NCI-H460 (cell line): Measurements from ENCODE around the gene SLIT3. TPM values are rescaled to one million over a fixed set of nuclear protein-coding genes. Genes with fewer than 3 reads are reported as not detected.
"Not testable (repeated sequence)": the region's sequence is repeated elsewhere in the genome, so short reads cannot be mapped to it uniquely, and the experiment has no call there.

Experiments
- DNase-seq: peaks from one replicate; pipeline ENCODE4 v3.0.0-alpha.2; 2016; ENCODE audit warnings: low read depth; ENCODE audit errors: extremely low read depth
- total RNA-seq: library from RNA; depleted of rRNA; stranded (reverse); fragments of >200 nt; shearing (Covaris generic); gene quantifications from 2 replicates; pipeline ENCODE4 v1.2.3, GENCODE V29; 2014

Gene SLIT3
- total RNA-seq, 1 experiment from 2014 or later = not detected

DNA sequence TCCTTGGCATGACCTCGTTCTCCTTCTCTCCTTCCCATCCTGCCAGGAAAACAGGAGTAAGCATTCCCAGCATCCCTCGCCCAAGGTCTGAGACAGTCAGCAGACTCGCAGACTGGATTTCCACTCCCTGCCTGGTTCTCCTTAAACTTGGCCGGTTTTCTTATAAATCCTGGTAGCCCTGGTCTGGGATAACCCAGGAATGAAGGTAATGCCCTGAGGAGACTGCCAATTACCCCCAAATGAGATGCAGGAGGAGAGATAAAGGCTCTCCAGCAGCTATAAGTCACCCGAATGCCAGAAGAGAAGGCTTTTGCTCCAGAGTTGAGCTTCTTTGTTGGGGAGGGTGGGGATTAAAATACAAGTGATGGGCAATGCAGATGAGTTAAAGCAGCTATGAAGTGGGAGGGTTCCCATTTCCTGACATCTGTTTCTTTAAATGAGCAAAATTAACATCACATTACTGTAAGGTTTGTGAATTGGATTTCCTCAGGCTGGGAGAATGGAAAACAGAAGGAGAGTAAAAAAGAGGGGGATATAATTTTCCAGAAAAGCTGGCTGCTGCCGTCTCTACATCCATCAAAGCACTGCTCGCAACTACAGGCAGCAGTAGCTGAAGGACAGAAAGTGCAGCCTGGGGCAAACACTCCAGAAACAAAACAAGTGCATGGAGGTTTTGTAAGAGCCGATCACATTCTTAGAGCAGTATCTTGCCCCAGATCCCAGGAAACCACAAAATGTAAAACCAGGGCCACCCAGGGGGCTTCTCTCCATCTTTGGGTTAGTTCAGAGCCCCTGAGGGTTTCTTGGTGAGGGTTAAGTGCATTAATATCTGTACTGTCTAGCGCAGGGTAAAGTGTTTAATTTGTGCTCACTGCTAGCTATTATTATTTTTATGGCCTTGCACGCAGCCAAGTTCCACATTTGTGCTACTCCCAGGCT, 544.2 kb downstream of the SLIT3 start:
- DNase-seq = no peak

DNA sequence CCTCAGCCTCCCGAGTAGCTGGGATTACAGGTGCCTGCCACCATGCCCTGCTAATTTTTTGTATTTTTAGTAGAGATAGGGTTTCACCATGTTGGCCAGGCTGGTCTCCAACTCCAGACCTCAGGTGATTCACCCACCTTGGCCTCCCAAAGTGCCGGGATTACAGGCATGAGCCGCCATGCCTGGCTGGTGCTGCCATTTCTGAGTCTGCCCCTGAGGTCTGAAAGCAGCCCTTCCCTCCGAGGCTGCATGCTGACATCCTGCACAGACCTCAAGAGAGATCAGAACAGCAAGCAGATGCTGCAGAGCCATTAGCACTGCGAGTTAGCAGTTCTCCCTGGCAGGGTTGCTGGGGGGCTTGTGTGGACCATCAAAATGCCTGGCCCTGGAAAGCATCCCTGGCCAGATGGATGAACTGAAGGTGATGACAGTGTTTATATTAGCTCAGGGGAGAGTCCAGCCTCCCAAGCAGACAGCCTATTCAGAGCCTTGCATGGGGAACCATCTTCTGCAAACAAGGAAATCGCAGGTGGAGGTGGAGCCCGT, 545.3 kb downstream of the SLIT3 start:
- no peak for DNase-seq

GRCh38 chr5:168753691-168754254, 547.2 kb downstream of the SLIT3 start:
- DNase-seq = no peak

GRCh38 chr5:168752416-168753190, 548.3 kb downstream of the SLIT3 start:
- DNase-seq = no peak

DNA sequence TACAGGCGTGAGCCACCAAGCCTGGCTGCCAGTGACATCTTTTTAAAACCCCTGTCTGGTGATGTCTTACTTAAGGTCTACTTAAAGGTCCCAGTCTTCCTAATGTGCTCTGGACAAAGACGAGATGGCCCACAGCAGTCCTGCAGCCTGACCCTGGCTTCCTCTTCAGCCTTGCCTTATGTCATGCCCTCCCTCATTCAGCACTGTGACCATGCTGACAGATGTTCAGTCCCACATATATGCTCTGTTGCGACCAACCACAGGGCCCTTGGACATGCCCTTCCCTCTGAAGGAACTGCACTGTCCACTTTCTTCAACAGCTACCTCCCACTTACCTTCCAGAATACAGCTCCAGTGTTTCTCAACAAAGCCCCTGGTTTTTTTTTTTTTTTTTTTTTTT, 548.9 kb downstream of the SLIT3 start:
- DNase-seq = no peak

GRCh38 chr5:168750926-168751325, 550.0 kb downstream of the SLIT3 start:
- no peak for DNase-seq

DNA sequence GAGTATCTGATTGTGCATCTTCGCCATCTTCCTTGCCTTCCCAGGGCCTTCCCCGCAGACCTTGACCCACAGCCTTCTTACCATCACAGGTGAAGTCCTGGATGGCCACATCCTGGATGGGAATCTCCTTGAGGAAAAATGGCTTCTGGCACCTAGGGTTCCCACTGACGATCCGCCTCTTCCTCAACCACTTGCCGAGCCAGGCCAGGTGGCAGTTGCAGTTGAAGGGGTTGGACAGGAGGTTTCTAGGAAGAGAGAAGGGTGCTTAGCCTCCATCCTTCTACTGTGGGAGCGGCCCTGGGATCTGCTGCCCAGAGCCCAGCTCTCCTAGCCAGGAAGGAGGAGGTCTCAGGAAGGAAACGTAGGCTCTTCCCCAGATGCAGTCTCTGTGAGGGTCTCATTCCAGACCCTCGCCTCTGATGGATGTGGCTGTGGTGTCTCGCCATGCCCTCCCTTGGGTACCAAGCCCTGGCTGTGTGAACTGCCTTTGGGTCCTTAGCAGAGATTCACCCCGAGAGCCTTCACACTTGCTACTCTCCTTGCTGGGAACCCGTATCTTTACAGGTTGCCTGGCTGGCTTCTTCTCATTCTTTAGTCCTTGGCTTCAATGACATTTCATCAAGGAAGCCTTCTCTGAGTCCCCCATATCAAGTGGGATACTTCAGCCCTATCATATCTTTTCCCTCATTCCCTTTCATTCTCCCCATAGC, 551.4 kb downstream of the SLIT3 start:
- DNase-seq = no peak

GRCh38 chr5:168747987-168748777, 552.8 kb downstream of the SLIT3 start:
- DNase-seq = peak; percentile 52

DNA sequence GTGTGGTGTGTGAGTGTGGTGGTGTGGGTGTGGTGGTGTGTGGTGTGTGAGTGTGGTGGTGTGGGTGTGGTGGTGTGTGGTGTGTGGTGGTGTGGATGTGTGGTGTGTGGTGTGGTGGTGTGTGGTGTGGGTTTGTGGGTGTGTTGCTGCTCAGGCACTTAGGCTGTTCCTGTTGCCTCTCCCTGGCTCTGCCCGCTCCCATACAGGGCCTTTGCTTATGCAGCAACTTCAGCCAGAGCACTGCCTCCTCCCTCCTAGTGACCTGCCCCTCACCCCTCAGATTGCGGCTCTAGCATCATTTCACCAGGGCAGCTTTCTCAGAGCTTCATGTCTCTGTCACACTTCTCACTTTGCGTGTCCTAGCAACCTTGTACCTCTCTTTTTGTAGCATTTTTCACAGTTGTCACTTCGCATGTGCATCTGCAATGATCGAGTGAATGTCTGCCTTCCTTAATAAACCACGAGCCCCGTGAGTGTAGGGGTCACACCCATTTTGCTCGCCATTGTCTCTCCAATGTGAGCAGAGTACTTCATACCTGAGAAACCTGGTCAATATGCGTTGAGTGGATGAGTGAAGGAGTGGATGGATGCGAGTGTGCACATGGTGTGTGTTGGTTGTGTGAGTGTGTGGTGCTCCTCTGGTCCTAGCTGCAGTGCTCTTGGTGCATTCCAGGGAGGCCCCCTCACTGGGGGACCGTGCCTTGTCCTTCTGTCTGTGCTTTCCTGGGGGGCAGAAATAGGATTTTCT, 553.9 kb downstream of the SLIT3 start:
- DNase-seq = no peak

GRCh38 chr5:168746126-168746892, 554.6 kb downstream of the SLIT3 start:
- DNase-seq = not testable (repeated sequence)

- DNase-seq = no peak
Measured at GRCh38 chr5:168743617-168744016, 557.3 kb downstream of the SLIT3 start.

DNA sequence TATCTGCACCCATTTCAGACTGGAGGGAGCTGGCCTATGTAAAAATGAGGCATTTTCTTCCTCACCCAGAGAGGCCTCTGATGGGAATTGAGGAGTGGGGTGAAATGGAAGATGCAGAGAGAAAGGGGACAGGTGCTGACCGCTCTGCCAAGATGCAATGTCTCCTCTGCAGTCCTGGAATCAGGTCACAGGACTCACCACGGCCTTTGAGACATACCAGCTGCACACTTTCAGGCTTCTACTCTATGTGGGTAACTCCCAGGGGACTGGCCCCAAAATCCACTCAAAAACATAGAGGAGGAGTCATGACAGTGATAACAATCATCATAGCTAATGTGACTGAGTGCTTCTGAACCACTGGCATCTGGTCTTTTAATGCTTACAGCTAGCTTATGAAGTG, 558.6 kb downstream of the SLIT3 start:
- DNase-seq = not testable (repeated sequence)

DNA sequence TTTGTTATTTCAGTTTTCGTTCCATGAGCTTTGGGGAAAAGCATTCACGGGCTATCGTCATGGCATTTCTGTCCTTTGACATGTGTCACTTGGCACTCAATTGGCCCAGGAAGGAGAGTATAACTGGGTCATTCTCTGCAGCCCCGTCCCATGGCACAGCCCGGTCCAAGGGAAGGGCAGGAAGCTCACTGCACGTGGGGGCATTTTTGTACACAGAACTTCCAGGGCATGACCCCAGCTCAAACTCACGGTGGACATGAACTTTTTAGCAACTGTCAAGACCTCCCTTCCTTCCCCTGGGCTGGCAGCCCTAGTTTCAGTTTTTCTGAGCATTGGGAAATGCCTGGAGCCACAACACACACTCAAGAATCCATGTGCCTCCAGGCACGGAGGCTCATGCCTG, 560.1 kb downstream of the SLIT3 start:
- no peak for DNase-seq

DNA sequence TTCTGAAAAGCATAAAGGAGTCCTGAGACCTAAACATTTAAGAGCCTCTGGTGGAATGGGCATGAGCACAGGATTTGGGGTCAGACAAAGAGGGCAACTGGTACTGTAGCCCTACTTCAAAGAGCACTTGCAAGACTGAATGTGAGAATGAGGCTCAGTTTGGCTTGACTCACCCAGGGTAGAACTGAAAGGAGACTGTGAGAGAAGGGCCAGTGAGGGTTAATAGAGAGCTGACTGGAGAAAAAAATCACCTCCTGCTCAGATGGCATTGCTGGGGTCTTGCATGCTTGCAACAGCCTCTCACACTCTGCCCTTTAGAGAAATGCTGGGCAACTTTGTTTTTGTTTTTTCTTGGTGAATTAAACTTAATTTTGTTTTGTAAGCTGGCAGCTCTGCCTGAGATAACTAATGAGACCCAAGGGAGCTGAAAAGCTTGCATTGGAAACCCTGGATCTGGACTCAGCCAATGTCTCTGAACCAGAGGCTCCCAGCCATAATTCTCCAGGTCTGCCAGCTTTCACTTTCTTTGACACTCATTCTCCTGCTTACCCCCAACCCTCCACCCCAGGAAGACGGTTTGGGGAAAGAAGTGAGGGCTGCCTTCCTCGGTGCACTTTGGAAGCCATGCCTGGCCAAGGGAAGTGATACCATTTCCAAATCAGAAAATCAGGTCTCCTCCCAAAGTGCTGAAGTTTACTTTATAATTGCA, 560.7 kb downstream of the SLIT3 start:
- DNase-seq = no peak

- DNase-seq = no peak
Measured at GRCh38 chr5:168737066-168737465, 563.9 kb downstream of the SLIT3 start.

GRCh38 chr5:168736281-168736831, 564.6 kb downstream of the SLIT3 start:
- no peak for DNase-seq

DNA sequence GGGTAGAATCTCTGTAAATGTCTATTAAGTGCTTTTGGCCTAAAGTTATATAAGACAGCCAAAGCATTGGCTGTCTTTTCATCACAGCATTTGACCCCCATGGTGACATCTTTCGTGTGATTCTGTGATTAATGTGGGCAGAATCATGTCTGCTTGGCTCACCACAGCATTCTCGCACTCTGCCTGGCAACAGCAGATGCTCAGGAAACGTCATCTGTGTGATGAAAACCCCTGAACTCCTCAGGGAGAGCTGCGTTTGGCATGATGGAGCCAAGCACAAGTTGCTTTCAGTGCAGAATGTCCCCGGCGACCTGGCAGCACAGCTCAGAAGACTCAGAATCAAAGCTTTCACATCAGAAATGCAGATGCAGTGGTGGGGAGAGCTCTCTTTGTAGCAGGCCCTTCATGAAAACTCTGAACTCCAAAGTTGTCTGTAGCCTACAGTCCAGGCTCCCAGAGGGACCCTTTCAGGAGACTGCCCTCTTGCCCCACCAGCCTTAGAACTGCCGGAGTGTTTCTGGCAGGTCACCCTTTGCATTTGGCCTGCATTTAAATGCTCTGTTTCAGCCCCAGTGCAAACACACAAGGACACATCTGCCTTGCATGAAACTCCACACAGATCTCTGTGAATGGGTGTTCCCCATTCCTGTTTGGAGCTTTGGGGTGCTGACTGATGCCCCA, 566.2 kb downstream of the SLIT3 start:
- no peak for DNase-seq
